Activated naive CD8-positive, alpha-beta T cell treated with anti-CD3 and anti-CD28 coated beads for 36 hours (primary cell): ENCODE results near the gene ADAMTS12. TPM values are rescaled to one million over a fixed set of nuclear protein-coding genes. Genes with fewer than 3 reads are reported as not detected.
"Not testable (repeated sequence)": the region's sequence is repeated elsewhere in the genome, so short reads cannot be mapped to it uniquely, and the experiment has no call there.

Source experiments
- DNase-seq: peaks from one replicate; pipeline ENCODE4 v3.0.0; 2021
- H3K27ac Mint-ChIP-seq: one replicate; pipeline ENCODE4 v1.8.0; 2022; ENCODE audit warnings: mild to moderate bottlenecking, moderate library complexity, mixed read lengths
- H3K27me3 Mint-ChIP-seq: one replicate; pipeline ENCODE4 v1.8.0; 2022; ENCODE audit warnings: mild to moderate bottlenecking, mixed read lengths
- H3K36me3 Mint-ChIP-seq: one replicate; pipeline ENCODE4 v1.8.0; 2021; ENCODE audit warnings: mild to moderate bottlenecking, mixed read lengths
- H3K4me1 Mint-ChIP-seq: one replicate; pipeline ENCODE4 v1.8.0; 2021; ENCODE audit warnings: mixed read lengths
- H3K4me3 Mint-ChIP-seq: one replicate; pipeline ENCODE4 v1.8.0; 2022; ENCODE audit warnings: mild to moderate bottlenecking, moderate library complexity, mixed read lengths
- H3K9me3 Mint-ChIP-seq: one replicate; pipeline ENCODE4 v1.8.0; 2022; ENCODE audit warnings: mixed read lengths
- total RNA-seq, 2 experiments: library from RNA; stranded (reverse); gene quantifications; one replicate each; pipeline ENCODE4 v1.2.3, GENCODE V29; 2021

Gene ADAMTS12
- total RNA-seq, 2 experiments from 2014 or later, result not detected

DNA sequence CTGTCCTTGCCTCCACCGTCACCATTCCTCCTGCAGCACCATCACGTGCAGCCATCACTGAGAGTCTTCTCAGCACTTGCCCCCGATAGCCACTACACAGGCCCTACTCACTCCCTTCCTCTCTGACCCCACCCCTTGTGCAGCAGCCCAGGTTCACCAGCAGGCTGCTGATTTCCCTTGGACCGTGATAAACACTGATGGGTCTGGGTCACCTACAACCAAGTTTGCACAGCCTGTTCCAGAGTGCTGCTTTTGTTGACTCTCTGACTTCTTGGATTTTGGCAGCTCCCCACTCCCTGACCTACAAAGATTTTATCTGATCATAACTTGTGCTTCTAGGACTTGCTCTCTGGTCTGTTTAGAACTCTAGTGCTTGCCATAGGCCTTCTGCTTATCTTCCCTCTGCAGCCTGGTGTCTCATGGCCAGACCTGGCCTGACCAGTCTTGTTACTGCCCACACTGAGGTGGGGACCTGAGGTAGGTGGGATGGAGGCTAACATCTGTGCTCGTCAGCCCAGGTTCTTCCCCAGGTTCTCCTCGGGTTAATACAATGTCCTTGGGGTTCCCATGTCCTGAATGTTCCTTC is 341.7 kb downstream of the ADAMTS12 start:
- no peak overlapping the region for H3K27ac Mint-ChIP-seq
- no peak for DNase-seq
- H3K4me1 Mint-ChIP-seq, result no peaks in the 10 kb centered on the region
- peaks cover 1% of the 10 kb centered on the region for H3K9me3 Mint-ChIP-seq
- no peaks in the 10 kb centered on the region for H3K36me3 Mint-ChIP-seq
- H3K27me3 Mint-ChIP-seq, result peaks cover 4% of the 10 kb centered on the region
- H3K4me3 Mint-ChIP-seq, result no peak overlapping the region

DNA sequence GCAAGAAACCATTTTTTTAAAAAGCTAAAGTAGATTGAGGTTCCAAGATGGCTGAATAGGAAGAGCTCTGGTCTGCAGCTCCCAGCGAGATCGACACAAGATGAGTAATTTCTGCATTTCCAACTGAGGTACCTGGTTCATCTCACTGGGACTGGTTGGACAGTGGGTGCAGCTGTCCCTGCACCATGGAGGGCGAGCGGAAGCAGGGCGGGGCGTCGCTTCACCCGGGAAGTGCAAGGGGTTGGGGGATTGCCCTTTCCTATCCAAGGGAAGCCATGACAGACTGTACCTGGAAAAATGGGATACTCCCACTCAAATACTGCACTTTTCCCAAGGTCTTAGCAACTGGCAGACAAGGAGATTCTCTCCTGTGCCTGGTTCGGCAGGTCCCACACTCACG is 352.0 kb downstream of the ADAMTS12 start:
- H3K36me3 Mint-ChIP-seq, H3K27ac Mint-ChIP-seq, H3K9me3 Mint-ChIP-seq: not testable (repeated sequence)

DNA sequence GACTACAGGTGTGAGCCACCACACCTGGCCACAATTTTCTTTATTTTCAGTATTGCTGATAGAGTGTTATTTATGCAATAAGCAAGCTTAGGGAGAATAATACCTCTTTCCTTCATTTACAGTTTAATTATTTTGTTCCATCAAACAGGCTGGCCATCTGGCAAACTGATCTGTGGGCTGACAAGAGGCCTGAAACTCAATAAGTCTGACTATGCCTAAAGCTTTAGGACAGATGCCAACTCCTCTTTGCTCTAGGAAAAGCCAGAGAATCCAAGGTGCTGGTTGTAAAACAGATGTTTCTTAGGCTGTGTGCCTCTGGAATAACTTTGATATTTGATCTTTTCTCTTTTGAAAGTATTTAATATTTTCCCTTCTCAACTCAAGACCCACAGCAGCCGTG is 352.6 kb downstream of the ADAMTS12 start:
- no peak overlapping the region for H3K27ac Mint-ChIP-seq
- no peak for DNase-seq
- peaks cover 2% of the 10 kb centered on the region for H3K9me3 Mint-ChIP-seq
- H3K4me3 Mint-ChIP-seq, result no peak overlapping the region
- no peaks in the 10 kb centered on the region for H3K4me1 Mint-ChIP-seq
- H3K27me3 Mint-ChIP-seq, result peaks cover 4% of the 10 kb centered on the region
- no peaks in the 10 kb centered on the region for H3K36me3 Mint-ChIP-seq

More for the DNA sequence above, 352.0 kb downstream of the ADAMTS12 start:
- H3K4me1 Mint-ChIP-seq, H3K27me3 Mint-ChIP-seq, DNase-seq, H3K4me3 Mint-ChIP-seq: not testable (repeated sequence)

DNA sequence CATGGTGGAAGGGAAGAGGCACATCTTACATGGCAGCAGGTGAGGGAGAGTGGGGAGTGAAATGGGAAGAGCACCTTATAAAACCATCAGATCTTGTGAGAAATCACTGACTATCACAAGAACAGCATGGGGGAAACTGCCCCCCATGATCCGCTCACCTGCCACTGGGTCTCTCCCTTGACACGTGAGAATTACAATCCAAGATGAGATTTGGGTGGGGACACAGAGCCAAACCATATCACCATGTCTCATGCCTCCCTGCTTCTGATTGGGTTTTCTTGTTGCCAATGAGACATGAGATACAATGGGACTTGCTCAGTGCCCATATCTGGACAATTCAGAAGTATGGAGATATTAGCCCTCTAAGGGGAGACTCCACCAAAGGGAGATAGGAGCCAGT is 353.6 kb downstream of the ADAMTS12 start:
- Mint-ChIP-seq H3K36me3 (no peaks in the 10 kb centered on the region), H3K4me3 (no peak overlapping the region), H3K4me1 (no peaks in the 10 kb centered on the region), H3K9me3 (no peaks in the 10 kb centered on the region), H3K27me3 (peaks cover 4% of the 10 kb centered on the region), H3K27ac (no peak overlapping the region)
- DNase-seq, result no peak

DNA sequence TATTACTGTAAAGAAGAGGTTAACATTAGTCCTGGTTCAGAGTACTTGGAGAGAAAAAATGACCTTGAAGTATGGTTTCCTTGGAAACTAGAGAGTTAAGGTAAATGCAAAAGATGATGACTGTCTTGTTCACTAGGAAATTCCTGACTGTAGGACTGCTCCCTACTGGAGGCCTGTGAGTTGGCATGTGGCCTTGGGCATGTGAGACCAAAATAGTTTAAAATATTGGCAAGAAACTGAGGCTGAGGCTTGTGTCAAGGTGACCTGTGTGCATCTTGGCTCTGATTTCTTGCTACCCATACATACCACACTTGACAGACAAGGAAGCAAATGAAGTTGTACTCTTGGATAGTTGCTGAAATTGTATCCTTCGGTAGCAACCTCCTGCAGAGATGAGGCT is 354.6 kb downstream of the ADAMTS12 start:
- Mint-ChIP-seq H3K4me3 (no peak overlapping the region), H3K4me1 (no peaks in the 10 kb centered on the region), H3K9me3 (no peaks in the 10 kb centered on the region), H3K27ac (no peak overlapping the region), H3K36me3 (no peaks in the 10 kb centered on the region), H3K27me3 (peaks cover 4% of the 10 kb centered on the region)
- no peak for DNase-seq

DNA sequence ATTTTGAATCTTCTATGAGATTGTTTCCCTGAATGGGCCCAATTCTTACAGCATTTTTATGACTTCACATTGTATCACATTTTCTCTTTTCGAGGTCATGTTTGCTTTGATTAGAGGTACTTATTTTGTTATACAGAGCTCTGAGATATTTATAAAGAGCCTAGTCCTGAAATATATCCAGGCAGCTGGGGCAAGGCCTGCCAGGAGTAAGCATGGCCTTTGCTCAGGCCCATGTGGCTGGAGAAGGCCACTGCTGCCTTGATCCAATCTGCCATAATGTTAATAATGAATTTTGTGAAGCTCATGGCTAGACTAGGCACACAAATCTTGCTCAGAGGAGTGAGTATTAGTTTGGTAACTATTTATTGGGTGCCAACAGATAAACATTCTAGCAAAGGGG is 355.0 kb downstream of the ADAMTS12 start:
- H3K27me3 Mint-ChIP-seq, result peaks cover 4% of the 10 kb centered on the region
- DNase-seq, result no peak
- no peaks in the 10 kb centered on the region for H3K4me1 Mint-ChIP-seq

DNA sequence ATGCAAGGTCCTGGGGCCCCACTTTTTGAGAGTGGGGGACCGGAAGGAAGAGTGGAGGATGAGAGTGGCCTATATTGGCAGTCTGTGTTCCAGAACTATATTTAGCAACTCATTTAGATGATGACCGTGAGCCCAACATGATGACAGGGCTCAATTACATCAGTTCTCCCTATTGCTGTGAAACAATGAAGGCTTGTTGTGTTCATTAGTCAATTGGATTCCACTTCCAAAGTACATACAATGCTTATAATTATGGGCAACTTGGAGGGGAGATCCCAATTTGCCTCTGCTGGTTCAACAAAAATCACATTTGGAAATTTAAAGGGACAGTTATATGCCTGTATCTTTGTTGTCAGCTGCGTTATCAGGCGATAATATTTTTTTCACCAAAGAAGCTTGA is 360.0 kb downstream of the ADAMTS12 start:
- Mint-ChIP-seq H3K27me3 (no peaks in the 10 kb centered on the region), H3K9me3 (no peaks in the 10 kb centered on the region), H3K4me3 (no peak overlapping the region), H3K36me3 (no peaks in the 10 kb centered on the region), H3K4me1 (no peaks in the 10 kb centered on the region), H3K27ac (no peak overlapping the region)
- no peak for DNase-seq

More for the DNA sequence above, 355.0 kb downstream of the ADAMTS12 start:
- Mint-ChIP-seq H3K9me3 (no peaks in the 10 kb centered on the region), H3K27ac (no peak overlapping the region), H3K36me3 (no peaks in the 10 kb centered on the region), H3K4me3 (no peak overlapping the region)

DNA sequence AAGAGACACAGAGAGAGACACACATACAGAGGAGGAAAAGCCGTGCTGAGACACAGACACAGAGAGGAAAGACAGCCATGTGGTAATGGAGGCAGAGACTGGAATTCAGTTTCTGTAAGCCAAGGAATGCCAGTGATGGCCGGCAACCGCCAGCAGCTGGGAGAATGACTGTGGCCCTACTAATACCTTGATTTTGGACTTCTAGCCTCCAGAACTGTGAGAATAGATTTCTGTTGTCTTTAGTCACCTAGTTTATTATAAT is 360.8 kb downstream of the ADAMTS12 start:
- no peak overlapping the region for H3K4me3 Mint-ChIP-seq
- H3K27me3 Mint-ChIP-seq, result no peaks in the 10 kb centered on the region
- no peaks in the 10 kb centered on the region for H3K9me3 Mint-ChIP-seq
- H3K4me1 Mint-ChIP-seq, result no peaks in the 10 kb centered on the region
- no peak overlapping the region for H3K27ac Mint-ChIP-seq
- H3K36me3 Mint-ChIP-seq, result no peaks in the 10 kb centered on the region
- no peak for DNase-seq

DNA sequence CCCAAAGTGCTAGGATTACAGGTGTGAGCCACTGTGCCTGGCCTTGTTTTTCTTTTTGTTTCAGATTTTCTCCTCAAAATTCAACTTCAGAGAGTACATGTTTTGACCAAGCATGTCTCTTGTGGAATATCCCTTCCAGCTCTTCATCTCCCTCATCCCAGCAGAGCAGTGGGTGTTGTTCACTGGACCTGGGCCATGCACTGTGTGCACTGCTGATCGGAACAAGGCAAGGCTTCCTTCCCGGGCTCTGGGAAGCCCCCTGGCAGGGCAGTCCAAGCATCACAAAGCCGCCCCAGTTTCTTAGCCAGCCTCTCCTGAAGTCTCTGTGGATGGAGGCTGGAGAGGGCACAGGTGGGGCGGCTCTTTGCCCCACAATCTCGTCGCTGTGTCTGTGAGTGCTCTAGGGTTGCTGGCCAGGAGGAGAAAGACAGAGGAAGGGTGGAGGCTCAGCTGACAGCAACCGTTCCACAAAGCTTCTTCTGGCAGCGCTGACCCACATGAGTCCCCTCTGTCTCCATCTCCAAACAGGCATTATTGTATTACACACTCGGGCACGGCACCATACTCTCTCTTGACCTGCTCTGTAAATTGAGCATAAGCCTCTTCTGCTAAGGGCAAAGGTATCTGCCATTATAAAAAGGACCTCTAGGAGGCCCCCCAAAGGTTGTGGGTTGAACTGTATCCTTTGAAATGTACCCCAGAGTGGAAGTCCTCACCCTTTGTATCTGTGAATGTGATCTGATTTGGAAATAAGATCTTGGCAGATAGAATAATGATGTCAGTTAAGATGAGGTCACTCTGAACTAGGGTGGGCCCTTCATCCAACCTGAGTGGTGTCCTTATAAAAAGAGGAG is 361.4 kb downstream of the ADAMTS12 start:
- H3K27me3 Mint-ChIP-seq, result no peaks in the 10 kb centered on the region
- no peak overlapping the region for H3K4me3 Mint-ChIP-seq
- no peak overlapping the region for H3K27ac Mint-ChIP-seq
- no peaks in the 10 kb centered on the region for H3K9me3 Mint-ChIP-seq
- H3K36me3 Mint-ChIP-seq, result no peaks in the 10 kb centered on the region
- DNase-seq, result no peak
- H3K4me1 Mint-ChIP-seq, result no peaks in the 10 kb centered on the region

DNA sequence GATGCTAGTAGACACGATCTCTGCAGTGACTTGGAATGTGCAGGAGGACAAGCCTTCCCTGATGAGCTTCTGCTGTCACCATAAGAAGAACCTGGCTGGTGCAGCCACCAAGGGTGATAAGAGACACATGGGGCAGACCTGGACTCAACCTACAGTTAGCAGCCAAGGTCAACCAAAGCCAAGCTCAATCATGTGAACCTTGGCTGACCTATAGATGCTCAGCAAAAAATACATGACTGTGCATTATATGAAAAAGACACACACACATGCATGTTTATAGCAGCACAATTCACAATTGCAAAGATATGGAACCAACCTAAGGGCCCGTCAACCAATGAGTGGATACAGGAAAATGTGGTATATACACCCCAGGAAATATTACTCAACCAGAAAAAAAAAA is 364.1 kb downstream of the ADAMTS12 start:
- Mint-ChIP-seq H3K36me3 (no peaks in the 10 kb centered on the region), H3K4me1 (no peaks in the 10 kb centered on the region), H3K4me3 (no peak overlapping the region), H3K9me3 (no peaks in the 10 kb centered on the region), H3K27ac (no peak overlapping the region), H3K27me3 (no peaks in the 10 kb centered on the region)
- no peak for DNase-seq

DNA sequence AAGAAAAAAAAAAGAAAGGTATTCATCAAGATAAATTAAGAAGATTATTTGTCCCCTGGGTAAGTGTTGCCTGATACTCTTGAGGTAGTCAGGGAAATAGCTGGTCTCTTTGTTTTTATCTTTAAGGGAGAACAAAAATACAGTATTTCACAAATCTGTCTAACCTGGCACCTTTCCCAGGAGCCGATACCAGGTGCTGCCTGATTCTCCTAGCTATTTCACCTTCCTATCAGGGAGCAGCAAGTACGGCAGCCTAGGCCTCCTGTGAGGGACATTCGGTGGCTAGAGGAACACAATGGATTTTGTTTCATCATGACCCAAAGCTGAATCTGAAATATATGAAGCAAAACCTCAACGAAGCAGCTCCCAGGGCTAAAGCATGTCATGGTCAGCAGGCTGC is 365.0 kb downstream of the ADAMTS12 start:
- no peak overlapping the region for H3K27ac Mint-ChIP-seq

DNA sequence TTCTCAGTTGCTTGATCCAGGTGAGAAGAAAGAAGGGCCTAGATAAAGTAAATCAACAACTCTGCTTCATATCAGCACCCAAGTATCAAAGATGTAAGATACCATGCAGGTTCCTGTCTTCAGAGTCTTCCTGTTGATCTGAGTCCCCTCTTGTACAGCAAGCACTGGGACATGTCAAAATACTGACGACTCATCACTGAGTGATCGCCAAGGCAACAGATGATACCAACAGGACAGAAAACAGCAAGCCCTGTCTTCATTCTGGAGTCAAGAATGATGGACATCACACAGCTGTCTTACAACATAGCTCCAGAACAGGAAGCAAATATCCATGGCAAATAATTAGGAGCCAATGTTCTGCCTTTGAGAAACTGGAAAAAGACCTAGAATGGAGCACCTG is 367.3 kb downstream of the ADAMTS12 start:
- Mint-ChIP-seq H3K9me3 (no peaks in the 10 kb centered on the region), H3K4me3 (no peak overlapping the region), H3K36me3 (no peaks in the 10 kb centered on the region), H3K4me1 (no peaks in the 10 kb centered on the region), H3K27ac (no peak overlapping the region), H3K27me3 (no peaks in the 10 kb centered on the region)
- no peak for DNase-seq

More for the DNA sequence above, 365.0 kb downstream of the ADAMTS12 start:
- Mint-ChIP-seq H3K36me3 (no peaks in the 10 kb centered on the region), H3K4me3 (no peak overlapping the region), H3K9me3 (no peaks in the 10 kb centered on the region), H3K4me1 (no peaks in the 10 kb centered on the region), H3K27me3 (no peaks in the 10 kb centered on the region)
- no peak for DNase-seq

DNA sequence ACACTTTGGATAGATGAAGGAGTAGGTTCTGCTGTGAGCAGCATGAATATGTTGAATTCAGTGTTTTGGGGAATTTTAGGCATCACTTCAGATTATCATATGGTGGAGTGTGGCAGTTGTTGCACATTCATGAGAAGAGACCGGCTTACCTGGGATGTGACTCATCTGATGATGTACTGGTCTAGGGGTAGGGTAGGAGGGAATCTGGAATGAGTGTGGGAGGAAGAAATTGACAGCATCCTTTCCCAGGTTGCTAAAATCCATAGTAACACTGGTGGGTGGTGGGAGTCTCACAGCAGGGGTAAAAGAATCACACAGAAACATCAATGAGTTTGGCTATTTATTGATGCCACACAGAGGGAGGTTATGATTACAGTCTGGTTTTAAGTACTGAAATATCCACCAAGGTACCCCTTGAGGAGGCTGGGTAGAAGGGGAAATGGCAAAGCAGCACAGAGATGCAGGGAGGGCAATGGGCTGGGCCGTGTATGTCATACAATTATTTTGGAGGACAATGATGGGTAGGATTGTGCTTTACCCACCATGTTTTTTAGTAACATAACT is 368.5 kb downstream of the ADAMTS12 start:
- no peaks in the 10 kb centered on the region for H3K36me3 Mint-ChIP-seq
- no peak for DNase-seq
- H3K27ac Mint-ChIP-seq, result no peak overlapping the region
- H3K4me3 Mint-ChIP-seq, result no peak overlapping the region
- no peaks in the 10 kb centered on the region for H3K27me3 Mint-ChIP-seq
- no peaks in the 10 kb centered on the region for H3K4me1 Mint-ChIP-seq
- peaks cover 3% of the 10 kb centered on the region for H3K9me3 Mint-ChIP-seq

DNA sequence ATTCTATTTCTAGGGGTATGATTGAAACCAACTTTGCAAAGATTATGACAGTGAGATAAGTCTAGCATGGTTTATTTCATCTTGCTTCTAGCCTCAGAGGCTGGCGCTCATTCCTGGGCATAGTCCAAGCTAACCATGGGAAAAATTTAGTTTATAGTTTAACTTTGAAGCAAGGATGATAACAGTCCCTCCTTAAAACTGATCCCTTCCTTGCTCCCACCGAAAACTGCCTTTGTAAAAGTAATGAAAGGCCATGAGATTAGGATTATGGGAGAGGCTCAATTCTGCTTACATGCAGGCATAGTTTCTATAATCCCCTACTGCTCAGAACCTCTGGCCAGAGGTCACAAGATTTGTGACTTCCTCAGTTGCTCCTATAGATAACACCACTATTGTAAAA is 375.4 kb downstream of the ADAMTS12 start:
- H3K27me3 Mint-ChIP-seq, result peaks cover 3% of the 10 kb centered on the region
- no peak for DNase-seq
- peaks cover 3% of the 10 kb centered on the region for H3K9me3 Mint-ChIP-seq
- H3K4me3 Mint-ChIP-seq, result no peak overlapping the region
- H3K36me3 Mint-ChIP-seq, result no peaks in the 10 kb centered on the region
- no peaks in the 10 kb centered on the region for H3K4me1 Mint-ChIP-seq
- no peak overlapping the region for H3K27ac Mint-ChIP-seq

DNA sequence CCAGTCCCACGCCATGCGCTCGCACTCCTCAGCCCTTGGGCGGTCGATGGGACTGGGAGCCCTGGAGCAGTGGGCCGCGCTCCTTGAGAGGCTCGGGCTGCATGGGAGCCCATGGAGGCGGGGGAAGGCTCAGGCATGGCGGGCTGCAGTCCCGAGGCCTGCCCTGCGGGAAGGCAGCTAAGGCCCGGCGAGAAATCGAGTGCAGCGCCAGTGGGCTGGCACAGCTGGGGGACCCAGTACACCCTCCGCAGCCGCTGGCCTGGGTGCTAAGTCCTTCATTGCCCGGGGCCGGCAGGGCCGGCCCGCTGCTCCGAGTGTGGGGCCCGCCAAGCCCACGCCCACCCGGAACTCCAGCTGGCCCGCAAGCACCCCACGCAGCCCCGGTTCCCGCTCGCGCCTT is 376.4 kb downstream of the ADAMTS12 start:
- DNase-seq, H3K27me3 Mint-ChIP-seq, H3K9me3 Mint-ChIP-seq, H3K27ac Mint-ChIP-seq, H3K36me3 Mint-ChIP-seq, H3K4me3 Mint-ChIP-seq, H3K4me1 Mint-ChIP-seq: not testable (repeated sequence)
